ENCODE data around the gene ZNF492. TPM values are rescaled to one million over a fixed set of nuclear protein-coding genes. Genes with fewer than 3 reads are reported as not detected.

ZNF492 gene
- total RNA-seq, 1 donor from 2014 or later = 0.29 TPM

DNA sequence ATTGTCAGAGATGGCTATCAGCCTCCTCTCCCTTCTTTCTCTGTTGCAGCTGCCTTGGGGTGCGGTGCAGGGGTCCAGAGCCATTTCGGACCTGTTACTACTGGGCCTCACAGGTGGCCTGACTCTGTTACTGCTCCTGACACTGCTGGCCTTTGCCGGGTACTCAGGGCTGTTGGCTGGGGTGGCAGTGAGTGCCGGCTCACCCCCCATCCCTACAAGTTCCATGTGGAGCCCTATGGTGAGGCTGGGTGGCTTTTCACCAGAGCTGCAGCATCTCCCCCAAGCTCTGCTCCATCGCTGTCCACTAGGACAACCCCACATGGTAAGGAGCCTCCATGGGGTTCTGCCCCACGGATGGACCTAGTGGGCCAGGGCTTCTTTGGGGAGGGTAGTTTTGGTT is 13.7 kb upstream of the ZNF492 start:
- no peaks in the 10 kb centered on the region for H3K36me3 ChIP-seq
- no peak overlapping the region for H3K27ac ChIP-seq
- peak; percentile 31 for DNase-seq
- intact Hi-C loops (cut with DNase I) = no loop called here
- no peak overlapping the region for H3K4me3 ChIP-seq
- H3K9me3 ChIP-seq = no peaks in the 10 kb centered on the region
- H3K27me3 ChIP-seq = peaks cover 14% of the 10 kb centered on the region
- TF ChIP-seq, protein P1, sequence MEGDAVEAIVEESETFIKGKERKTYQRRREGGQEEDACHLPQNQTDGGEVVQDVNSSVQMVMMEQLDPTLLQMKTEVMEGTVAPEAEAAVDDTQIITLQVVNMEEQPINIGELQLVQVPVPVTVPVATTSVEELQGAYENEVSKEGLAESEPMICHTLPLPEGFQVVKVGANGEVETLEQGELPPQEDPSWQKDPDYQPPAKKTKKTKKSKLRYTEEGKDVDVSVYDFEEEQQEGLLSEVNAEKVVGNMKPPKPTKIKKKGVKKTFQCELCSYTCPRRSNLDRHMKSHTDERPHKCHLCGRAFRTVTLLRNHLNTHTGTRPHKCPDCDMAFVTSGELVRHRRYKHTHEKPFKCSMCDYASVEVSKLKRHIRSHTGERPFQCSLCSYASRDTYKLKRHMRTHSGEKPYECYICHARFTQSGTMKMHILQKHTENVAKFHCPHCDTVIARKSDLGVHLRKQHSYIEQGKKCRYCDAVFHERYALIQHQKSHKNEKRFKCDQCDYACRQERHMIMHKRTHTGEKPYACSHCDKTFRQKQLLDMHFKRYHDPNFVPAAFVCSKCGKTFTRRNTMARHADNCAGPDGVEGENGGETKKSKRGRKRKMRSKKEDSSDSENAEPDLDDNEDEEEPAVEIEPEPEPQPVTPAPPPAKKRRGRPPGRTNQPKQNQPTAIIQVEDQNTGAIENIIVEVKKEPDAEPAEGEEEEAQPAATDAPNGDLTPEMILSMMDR (IDR thresholded peaks at IDR 0.05) = no peak
- H3K4me1 ChIP-seq = no peaks in the 10 kb centered on the region
- no peak for ATAC-seq

DNA sequence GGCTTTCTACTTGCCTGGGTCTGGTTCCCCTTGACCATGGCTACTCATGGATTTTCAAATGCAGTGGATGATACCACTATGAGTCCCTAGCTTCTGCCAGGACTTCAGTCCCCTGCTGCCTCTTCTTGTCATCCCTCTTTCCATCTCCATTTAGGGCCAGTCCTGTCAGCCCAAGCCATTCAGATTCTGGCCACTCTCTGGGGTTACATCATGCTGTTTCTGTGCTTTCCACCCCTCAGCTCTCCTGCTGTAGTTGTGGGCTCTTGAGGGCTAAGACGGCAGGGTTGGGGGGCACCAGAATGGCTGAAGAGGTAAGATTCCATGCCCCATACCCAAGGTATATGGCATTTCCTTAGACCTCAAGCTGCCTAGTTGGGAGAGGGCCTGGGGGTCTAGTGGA is 13.2 kb upstream of the ZNF492 start:
- TF ChIP-seq, protein P1 (IDR thresholded peaks at IDR 0.05) = no peak
- H3K9me3 ChIP-seq = no peaks in the 10 kb centered on the region
- H3K27me3 ChIP-seq = peaks cover 14% of the 10 kb centered on the region
- ATAC-seq (no peak), DNase-seq (peak; percentile 20)
- no peaks in the 10 kb centered on the region for H3K4me1 ChIP-seq
- H3K36me3 ChIP-seq = no peaks in the 10 kb centered on the region
- intact Hi-C loops (cut with DNase I) = no loop called here
- H3K27ac ChIP-seq = no peak overlapping the region
- H3K4me3 ChIP-seq = no peak overlapping the region

DNA sequence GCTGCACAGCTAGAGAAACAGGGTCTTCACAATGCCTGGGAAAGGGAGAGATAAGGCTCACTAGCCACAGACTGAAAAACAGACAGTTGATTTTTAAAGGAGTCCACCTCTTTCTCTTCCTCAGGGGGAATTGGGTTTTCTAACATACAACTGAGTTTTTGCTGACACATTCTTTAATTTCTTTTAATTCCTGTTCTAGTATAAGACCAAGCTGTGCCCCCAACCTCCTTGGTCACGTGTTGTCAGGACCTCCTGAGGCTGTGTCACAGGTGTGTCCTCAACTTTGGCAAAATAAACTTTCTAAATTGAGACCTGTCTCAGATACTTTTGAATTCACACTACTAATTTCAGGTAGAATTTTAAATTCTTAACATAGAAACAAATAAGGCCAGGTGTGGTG is 12.1 kb upstream of the ZNF492 start:
- DNase-seq = peak; percentile 3
- Histone ChIP-seq H3K27me3 (peaks cover 14% of the 10 kb centered on the region), H3K4me3 (no peak overlapping the region), H3K9me3 (no peaks in the 10 kb centered on the region), H3K36me3 (no peaks in the 10 kb centered on the region), H3K27ac (no peak overlapping the region), H3K4me1 (no peaks in the 10 kb centered on the region)
- TF ChIP-seq, protein P1 (IDR thresholded peaks at IDR 0.05) = no peak
- intact Hi-C loops (cut with DNase I) = no loop called here
- ATAC-seq = no peak

DNA sequence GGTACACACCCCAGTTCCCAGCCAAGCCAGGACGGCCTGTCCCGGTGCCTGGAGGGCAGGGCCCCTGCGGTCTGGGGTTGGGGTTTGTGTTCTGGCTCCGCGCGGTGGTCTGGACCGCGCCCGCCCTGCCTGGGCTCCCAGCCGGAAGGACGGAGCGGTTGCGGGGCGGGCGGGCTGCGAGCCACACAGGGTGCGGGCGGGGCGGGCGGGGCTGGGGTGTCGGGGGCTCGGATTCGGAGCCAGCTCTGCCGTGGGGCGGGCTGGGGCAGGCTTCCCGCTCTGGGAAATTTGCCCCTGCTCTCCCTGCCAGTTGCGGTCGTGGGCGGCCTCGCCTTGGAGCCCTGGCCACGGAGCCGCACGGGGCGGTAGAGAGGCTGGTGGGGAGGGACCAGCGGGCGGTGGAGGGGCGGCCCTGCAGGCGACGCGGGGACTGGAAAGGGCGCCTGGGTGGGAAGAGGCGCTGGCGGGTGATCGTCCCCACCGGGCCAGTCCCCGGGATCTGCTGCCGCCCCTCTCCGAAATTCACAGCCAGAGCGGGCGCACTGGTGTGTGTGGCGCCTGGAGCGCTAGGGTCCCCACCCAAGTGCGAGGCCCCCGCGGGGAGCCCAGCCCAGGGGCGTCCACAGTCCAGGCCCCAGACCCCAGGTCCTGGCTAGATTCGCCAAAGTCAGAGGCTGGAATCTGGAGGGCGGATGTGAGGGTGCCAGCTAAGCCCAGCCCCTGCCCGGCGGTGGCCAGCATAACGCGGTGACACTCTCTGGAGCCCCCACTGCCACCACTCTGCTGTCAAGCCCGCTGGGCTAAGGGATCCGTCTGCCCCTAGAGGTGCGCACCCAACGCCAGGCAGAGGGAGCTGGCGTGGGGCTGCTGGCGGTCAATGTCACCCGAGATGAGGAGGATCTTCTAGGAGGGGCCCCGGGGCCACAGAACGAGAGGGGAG is 11.0 kb upstream of the ZNF492 start:
- ATAC-seq = peak; percentile 22
- Histone ChIP-seq H3K4me1 (no peaks in the 10 kb centered on the region), H3K27ac (no peak overlapping the region), H3K4me3 (no peak overlapping the region), H3K27me3 (peaks cover 11% of the 10 kb centered on the region), H3K9me3 (no peaks in the 10 kb centered on the region), H3K36me3 (no peaks in the 10 kb centered on the region)
- intact Hi-C loops (cut with DNase I) = no loop called here
- DNase-seq = peak; percentile 49
- TF ChIP-seq, protein P1 (IDR thresholded peaks at IDR 0.05) = no peak

DNA sequence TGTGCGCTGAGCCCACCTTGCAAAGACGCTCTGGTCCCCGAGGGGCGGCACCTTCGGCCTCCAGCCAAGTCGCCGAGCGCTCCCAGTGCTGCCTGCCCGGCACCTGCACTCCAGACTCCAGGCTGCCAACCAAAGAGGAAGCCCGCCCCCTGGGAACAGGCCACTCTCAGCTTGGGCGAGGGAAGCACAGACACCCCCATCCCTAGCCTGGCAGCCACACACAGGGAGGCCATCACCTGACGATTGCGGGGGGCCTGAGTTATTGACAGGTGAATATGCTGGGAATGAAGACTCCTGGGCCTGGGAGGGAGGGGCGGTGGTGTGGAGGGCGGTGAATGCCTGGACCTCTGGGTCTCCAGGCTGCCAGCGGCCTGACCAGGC is 10.3 kb upstream of the ZNF492 start:
- peaks cover 11% of the 10 kb centered on the region for H3K27me3 ChIP-seq
- intact Hi-C loops (cut with DNase I) = no loop called here
- DNase-seq = peak; percentile 42
- no peaks in the 10 kb centered on the region for H3K4me1 ChIP-seq
- H3K27ac ChIP-seq = no peak overlapping the region
- H3K4me3 ChIP-seq = no peak overlapping the region
- H3K36me3 ChIP-seq = no peaks in the 10 kb centered on the region
- ATAC-seq = no peak
- H3K9me3 ChIP-seq = no peaks in the 10 kb centered on the region
- TF ChIP-seq, protein P1 (IDR thresholded peaks at IDR 0.05) = no peak

Data from upper lobe of right lung (tissue), 1 donor.